Loucy (cell line): ENCODE measurements around the gene ANXA4.
"Not testable (repeated sequence)": the region's sequence is repeated elsewhere in the genome, so short reads cannot be mapped to it uniquely, and the experiment has no call there.

Source experiments
- H2AFZ ChIP-seq: fragments of 200-600 bp; sonication (generic); 2 replicates; pipeline ENCODE4 v1.6.0; 2016; ENCODE audit warnings: antibody characterized with exemption, mild to moderate bottlenecking, low read length, moderate library complexity
- H3F3A ChIP-seq: fragments of 200-600 bp; 2 replicates; pipeline ENCODE4 v1.6.0; 2016; ENCODE audit warnings: antibody characterized with exemption, low read depth, mild to moderate bottlenecking
- H3K27me3 ChIP-seq: fragments of 200-600 bp; sonication (generic); 2 replicates; pipeline ENCODE4 v1.6.1; 2014; ENCODE audit warnings: low read length, mild to moderate bottlenecking; ENCODE audit not compliant: insufficient read depth, poor library complexity, severe bottlenecking
- H3K36me3 ChIP-seq: fragments of 200-600 bp; sonication (generic); 2 replicates; pipeline ENCODE4 v1.6.1; 2016; ENCODE audit warnings: low read length; ENCODE audit not compliant: insufficient read depth
- H3K4me1 ChIP-seq: fragments of 200-600 bp; sonication (generic); 2 replicates; pipeline ENCODE4 v1.5.1; 2014; ENCODE audit warnings: low read length, mild to moderate bottlenecking; ENCODE audit not compliant: insufficient read depth, poor library complexity, severe bottlenecking
- H3K4me2 ChIP-seq: fragments of 200-600 bp; sonication (generic); 2 replicates; pipeline ENCODE4 v1.6.0; 2014; ENCODE audit warnings: antibody characterized with exemption, low read length, low read depth, mild to moderate bottlenecking; ENCODE audit not compliant: poor library complexity, severe bottlenecking
- H3K4me3 ChIP-seq: fragments of 200-600 bp; sonication (generic); 2 replicates; pipeline ENCODE4 v1.5.1; 2014; ENCODE audit warnings: low read length, mild to moderate bottlenecking, mixed read lengths; ENCODE audit not compliant: poor library complexity, severe bottlenecking
- H3K79me2 ChIP-seq: fragments of 200-600 bp; sonication (generic); 2 replicates; pipeline ENCODE4 v1.6.1; 2014; ENCODE audit warnings: low read length; ENCODE audit not compliant: insufficient read depth
- H3K9ac ChIP-seq: fragments of 200-600 bp; sonication (generic); 2 replicates; pipeline ENCODE4 v1.6.0; 2014; ENCODE audit warnings: mild to moderate bottlenecking, low read depth, low read length, moderate library complexity; ENCODE audit not compliant: poor library complexity, severe bottlenecking
- H3K9me2 ChIP-seq: fragments of 200-600 bp; sonication (generic); replicated peaks from 2 replicates; pipeline ENCODE4 v1.6.1; 2016; ENCODE audit warnings: low read depth, low read length, mixed read lengths
- H3K9me3 ChIP-seq: fragments of 200-600 bp; sonication (generic); 2 replicates; pipeline ENCODE4 v1.6.1; 2014; ENCODE audit warnings: mild to moderate bottlenecking, antibody characterized with exemption, low read length, low read depth; ENCODE audit not compliant: insufficient read depth
- H4K20me1 ChIP-seq: fragments of 200-600 bp; sonication (generic); 2 replicates; pipeline ENCODE4 v1.6.0; 2014; ENCODE audit warnings: antibody characterized with exemption, low read length, mild to moderate bottlenecking; ENCODE audit not compliant: insufficient read depth, poor library complexity, severe bottlenecking
- CTCF ChIP-seq: fragments of 200-600 bp; sonication (generic); conservative IDR thresholded peaks from 2 replicates; pipeline ENCODE4 v1.5.1; 2014; ENCODE audit warnings: mild to moderate bottlenecking, antibody characterized with exemption, low read length
- EZH2phosphoT487 ChIP-seq: fragments of 200-600 bp; IDR thresholded peaks from 2 replicates; pipeline ENCODE4 v1.6.1; 2018; ENCODE audit warnings: antibody characterized with exemption, mild to moderate bottlenecking, moderate library complexity, borderline replicate concordance

Gene ANXA4

GRCh38 chr2:69773206-69773605 lies 31.3 kb downstream of the ANXA4 start:
- 0 out of 2 replicates have a peak, but pooled peaks cover 2% of the 10 kb centered on the region for H3F3A ChIP-seq
- H3K4me3 ChIP-seq = no peak overlapping the region
- H3K79me2 ChIP-seq = no peaks in the 10 kb centered on the region
- TF ChIP-seq CTCF = no peak
- TF ChIP-seq EZH2phosphoT487 = no peak
- H2AFZ ChIP-seq = no peak overlapping the region
- peaks cover 4% of the 10 kb centered on the region; the same call in 1 of the 2 replicates for H3K9me3 ChIP-seq
- no peaks in the 10 kb centered on the region for H4K20me1 ChIP-seq
- peaks cover 21% of the 10 kb centered on the region for H3K27me3 ChIP-seq
- H3K4me2 ChIP-seq = no peak overlapping the region
- H3K4me1 ChIP-seq = peaks cover 14% of the 10 kb centered on the region
- H3K36me3 ChIP-seq = no peaks in the 10 kb centered on the region
- no peak overlapping the region for H3K9ac ChIP-seq
- no peaks in the 10 kb centered on the region for H3K9me2 ChIP-seq

DNA sequence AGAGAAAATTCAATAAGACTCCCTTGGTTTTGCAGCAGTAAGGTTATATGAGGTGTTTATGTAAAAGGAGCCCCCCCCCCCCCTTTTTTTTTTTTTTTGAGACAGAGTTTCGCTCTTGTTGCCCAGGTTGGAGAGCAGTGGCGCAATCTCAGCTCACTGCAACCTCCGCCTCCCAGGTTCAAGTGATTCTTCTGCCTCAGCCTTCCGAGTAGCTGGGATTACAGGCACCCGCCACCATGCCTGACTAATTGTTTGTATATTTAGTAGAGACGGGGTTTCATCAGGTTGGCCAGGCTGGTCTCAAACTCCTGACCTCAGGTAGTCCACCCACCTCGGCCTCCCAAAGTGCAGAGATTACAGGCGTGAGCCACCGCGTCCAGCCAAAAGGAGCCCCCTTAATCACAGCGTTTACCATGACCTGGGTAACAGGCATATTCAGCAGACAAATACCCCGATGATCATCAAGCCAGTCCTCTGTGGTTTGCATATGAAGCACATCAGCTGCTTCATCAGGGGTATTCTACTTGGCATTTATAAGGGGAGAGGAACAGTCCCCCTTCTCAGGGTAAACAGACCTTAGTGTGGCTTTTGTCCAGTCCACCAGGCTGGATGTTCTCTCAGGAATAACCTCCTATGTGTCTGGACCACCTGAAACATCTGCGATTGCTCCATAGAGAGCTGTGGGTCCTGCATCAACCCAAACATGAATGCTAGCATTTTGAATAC lies 32.5 kb downstream of the ANXA4 start:
- H3F3A ChIP-seq, H3K9me2 ChIP-seq, H2AFZ ChIP-seq, H3K36me3 ChIP-seq, H3K4me1 ChIP-seq, H3K4me3 ChIP-seq, H3K9ac ChIP-seq, H3K79me2 ChIP-seq, H3K9me3 ChIP-seq, H3K4me2 ChIP-seq, H4K20me1 ChIP-seq: not testable (repeated sequence)
- H3K27me3 ChIP-seq = peaks cover 21% of the 10 kb centered on the region

GRCh38 chr2:69774984-69775982 lies 33.3 kb downstream of the ANXA4 start:
- no peaks in the 10 kb centered on the region for H3K36me3 ChIP-seq
- H3K9me2 ChIP-seq = no peaks in the 10 kb centered on the region
- peaks cover 21% of the 10 kb centered on the region for H3K27me3 ChIP-seq
- no peak overlapping the region for H3K4me2 ChIP-seq
- peaks cover 4% of the 10 kb centered on the region; the same call in 1 of the 2 replicates for H3K9me3 ChIP-seq
- no peak overlapping the region for H2AFZ ChIP-seq
- no peak overlapping the region for H3K9ac ChIP-seq
- no peaks in the 10 kb centered on the region for H4K20me1 ChIP-seq
- H3K79me2 ChIP-seq = no peaks in the 10 kb centered on the region
- H3F3A ChIP-seq = 0 out of 2 replicates have a peak, but pooled peaks cover 2% of the 10 kb centered on the region
- peaks cover 9% of the 10 kb centered on the region for H3K4me1 ChIP-seq
- no peak for TF ChIP-seq EZH2phosphoT487
- no peak for TF ChIP-seq CTCF
- no peak overlapping the region for H3K4me3 ChIP-seq
